Measurements from ENCODE around the gene TNFRSF18.

The TNFRSF18 gene

DNA sequence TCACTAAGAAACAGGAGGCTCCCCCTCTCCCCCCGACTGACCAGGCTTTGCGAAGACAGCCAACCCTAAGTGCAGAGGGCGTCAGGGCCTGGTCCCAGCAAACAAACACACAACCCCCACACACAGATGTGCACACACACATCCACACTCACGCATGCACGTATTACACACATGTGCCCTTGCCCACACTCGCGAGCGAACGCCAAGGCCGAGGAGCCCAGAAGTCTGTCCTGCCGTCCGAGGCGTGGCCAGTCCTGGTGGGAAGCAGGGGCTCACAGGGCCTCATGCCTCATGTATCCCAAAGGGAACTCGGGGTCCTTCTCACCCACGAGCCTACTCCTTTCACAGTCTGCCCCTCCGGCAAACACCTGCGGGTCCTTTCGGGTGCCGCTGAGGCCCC lies 23.4 kb upstream of the TNFRSF18 start:
- Histone ChIP-seq H3K9me3 (ENCODE audit: control insufficient read depth, insufficient read depth, low read length) (no peaks in the 10 kb centered on the region), H3K27ac (ENCODE audit: low read depth, low read length) (no peak overlapping the region), H4K20me1 (ENCODE audit: control insufficient read depth, insufficient read depth, low read depth, low read length) (no peaks in the 10 kb centered on the region; the same call in 1 of the 2 replicates), H3K79me2 (ENCODE audit: control insufficient read depth, low read length) (peaks cover 93% of the 10 kb centered on the region), H3K4me3 (ENCODE audit: low read length) (peak overlapping the region; percentile 92; the same call in 1 of the 2 replicates), H3K9me2 (replicated peaks; ENCODE audit: control insufficient read depth, low read length) (no peaks in the 10 kb centered on the region), H3K27me3 (ENCODE audit: control insufficient read depth, low read length) (no peaks in the 10 kb centered on the region), H3K4me1 (ENCODE audit: control insufficient read depth, low read length) (peaks cover 22% of the 10 kb centered on the region), H3F3A (ENCODE audit: control insufficient read depth, insufficient read depth) (no peaks in the 10 kb centered on the region), H3K36me3 (ENCODE audit: control insufficient read depth, low read length) (peaks cover 72% of the 10 kb centered on the region), H3K4me2 (ENCODE audit: low read length) (peak overlapping the region; percentile 74)
- TF ChIP-seq EZH2phosphoT487 (IDR thresholded peaks at IDR 0.05; ENCODE audit: borderline replicate concordance, low read length) = no peak
- TF ChIP-seq, protein P1, sequence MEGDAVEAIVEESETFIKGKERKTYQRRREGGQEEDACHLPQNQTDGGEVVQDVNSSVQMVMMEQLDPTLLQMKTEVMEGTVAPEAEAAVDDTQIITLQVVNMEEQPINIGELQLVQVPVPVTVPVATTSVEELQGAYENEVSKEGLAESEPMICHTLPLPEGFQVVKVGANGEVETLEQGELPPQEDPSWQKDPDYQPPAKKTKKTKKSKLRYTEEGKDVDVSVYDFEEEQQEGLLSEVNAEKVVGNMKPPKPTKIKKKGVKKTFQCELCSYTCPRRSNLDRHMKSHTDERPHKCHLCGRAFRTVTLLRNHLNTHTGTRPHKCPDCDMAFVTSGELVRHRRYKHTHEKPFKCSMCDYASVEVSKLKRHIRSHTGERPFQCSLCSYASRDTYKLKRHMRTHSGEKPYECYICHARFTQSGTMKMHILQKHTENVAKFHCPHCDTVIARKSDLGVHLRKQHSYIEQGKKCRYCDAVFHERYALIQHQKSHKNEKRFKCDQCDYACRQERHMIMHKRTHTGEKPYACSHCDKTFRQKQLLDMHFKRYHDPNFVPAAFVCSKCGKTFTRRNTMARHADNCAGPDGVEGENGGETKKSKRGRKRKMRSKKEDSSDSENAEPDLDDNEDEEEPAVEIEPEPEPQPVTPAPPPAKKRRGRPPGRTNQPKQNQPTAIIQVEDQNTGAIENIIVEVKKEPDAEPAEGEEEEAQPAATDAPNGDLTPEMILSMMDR (IDR thresholded peaks at IDR 0.05; ENCODE audit: low read depth, low read length, poor library complexity, severe bottlenecking) = no peak

DNA sequence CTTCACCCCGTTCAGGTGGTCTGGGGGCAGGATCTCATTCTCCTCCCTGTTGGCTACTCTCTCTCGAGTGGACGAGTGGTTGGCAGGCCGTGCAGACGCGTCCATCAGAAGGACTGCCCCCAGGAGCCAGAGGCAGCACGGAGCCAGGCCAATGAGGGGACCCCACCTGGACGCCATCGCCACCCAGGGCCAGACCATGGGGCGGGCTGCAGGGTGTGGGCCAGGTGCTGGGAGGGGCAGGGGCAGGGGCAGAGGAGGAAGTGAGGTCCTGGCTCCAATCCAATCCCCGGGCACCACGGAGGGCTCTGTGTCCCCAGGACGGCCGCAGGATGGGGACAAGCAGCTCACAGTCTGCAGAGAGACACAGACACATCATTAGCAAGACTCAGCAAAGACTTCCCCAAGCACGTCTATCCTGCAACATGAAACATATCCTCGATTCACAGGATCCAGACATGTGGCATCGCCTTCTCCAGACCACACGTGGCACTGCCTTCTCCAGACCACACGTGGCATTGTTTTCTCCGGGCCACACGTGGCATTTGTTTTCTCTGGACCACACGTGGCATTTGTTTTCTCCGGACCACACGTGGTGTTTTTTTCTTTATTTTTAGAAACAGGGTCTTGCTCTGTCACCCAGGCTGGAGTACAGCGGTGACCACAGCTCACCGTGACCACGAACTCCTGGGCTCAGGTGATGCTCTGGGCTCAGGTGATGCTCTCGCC lies 22.4 kb upstream of the TNFRSF18 start:
- Histone ChIP-seq H4K20me1 (ENCODE audit: control insufficient read depth, insufficient read depth, low read depth, low read length) (no peaks in the 10 kb centered on the region; the same call in 1 of the 2 replicates), H3K9me3 (ENCODE audit: control insufficient read depth, insufficient read depth, low read length) (no peaks in the 10 kb centered on the region), H3K4me3 (ENCODE audit: low read length) (no peak overlapping the region), H3K9me2 (replicated peaks; ENCODE audit: control insufficient read depth, low read length) (no peaks in the 10 kb centered on the region), H3K79me2 (ENCODE audit: control insufficient read depth, low read length) (peaks cover 86% of the 10 kb centered on the region), H3K4me2 (ENCODE audit: low read length) (no peak overlapping the region), H3K4me1 (ENCODE audit: control insufficient read depth, low read length) (peaks cover 22% of the 10 kb centered on the region), H3F3A (ENCODE audit: control insufficient read depth, insufficient read depth) (no peaks in the 10 kb centered on the region), H3K27me3 (ENCODE audit: control insufficient read depth, low read length) (no peaks in the 10 kb centered on the region), H3K36me3 (ENCODE audit: control insufficient read depth, low read length) (peaks cover 69% of the 10 kb centered on the region), H3K27ac (ENCODE audit: low read depth, low read length) (no peak overlapping the region)
- TF ChIP-seq, protein P1 (IDR thresholded peaks at IDR 0.05; ENCODE audit: low read depth, low read length, poor library complexity, severe bottlenecking) = no peak
- TF ChIP-seq EZH2phosphoT487 (IDR thresholded peaks at IDR 0.05; ENCODE audit: borderline replicate concordance, low read length) = no peak

DNA sequence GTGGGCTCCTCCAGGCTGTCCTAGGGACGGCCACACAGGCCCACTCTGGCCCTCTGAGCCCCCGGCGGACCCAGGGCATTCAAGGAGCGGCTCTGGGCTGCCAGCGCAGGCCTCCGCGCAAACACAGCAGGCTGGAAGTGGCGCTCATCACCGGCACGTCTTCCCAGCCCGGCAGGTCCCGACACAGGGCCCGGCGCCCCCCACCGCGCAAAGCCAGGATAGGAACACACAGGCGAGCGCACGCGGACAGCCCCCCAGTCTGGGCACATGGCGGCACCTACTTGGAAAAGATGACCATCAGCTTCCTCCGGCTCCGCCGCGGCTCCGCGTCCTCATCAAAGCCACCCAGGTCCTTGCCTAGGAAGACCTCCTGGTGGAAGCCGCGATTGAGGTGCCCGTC lies 21.8 kb upstream of the TNFRSF18 start:
- H3K4me2 ChIP-seq (ENCODE audit: low read length) = no peak overlapping the region
- TF ChIP-seq, protein P1 (IDR thresholded peaks at IDR 0.05; ENCODE audit: low read depth, low read length, poor library complexity, severe bottlenecking) = no peak
- TF ChIP-seq EZH2phosphoT487 (IDR thresholded peaks at IDR 0.05; ENCODE audit: borderline replicate concordance, low read length) = no peak
- peaks cover 69% of the 10 kb centered on the region for H3K36me3 ChIP-seq (ENCODE audit: control insufficient read depth, low read length)
- no peaks in the 10 kb centered on the region; the same call in 1 of the 2 replicates for H4K20me1 ChIP-seq (ENCODE audit: control insufficient read depth, insufficient read depth, low read depth, low read length)
- no peaks in the 10 kb centered on the region for H3K27me3 ChIP-seq (ENCODE audit: control insufficient read depth, low read length)
- no peak overlapping the region for H3K27ac ChIP-seq (ENCODE audit: low read depth, low read length)
- no peaks in the 10 kb centered on the region for H3F3A ChIP-seq (ENCODE audit: control insufficient read depth, insufficient read depth)
- peaks cover 16% of the 10 kb centered on the region for H3K4me1 ChIP-seq (ENCODE audit: control insufficient read depth, low read length)
- H3K9me3 ChIP-seq (ENCODE audit: control insufficient read depth, insufficient read depth, low read length) = no peaks in the 10 kb centered on the region
- no peak overlapping the region for H3K4me3 ChIP-seq (ENCODE audit: low read length)
- peaks cover 81% of the 10 kb centered on the region for H3K79me2 ChIP-seq (ENCODE audit: control insufficient read depth, low read length)
- H3K9me2 ChIP-seq (replicated peaks; ENCODE audit: control insufficient read depth, low read length) = no peaks in the 10 kb centered on the region

Measured in DOHH2 (cell line).